ENCODE measurements around the gene DPAGT1.
A peak's percentile ranks its signal among the peaks of the same experiment; 100 is the strongest.

Gene DPAGT1

DNA sequence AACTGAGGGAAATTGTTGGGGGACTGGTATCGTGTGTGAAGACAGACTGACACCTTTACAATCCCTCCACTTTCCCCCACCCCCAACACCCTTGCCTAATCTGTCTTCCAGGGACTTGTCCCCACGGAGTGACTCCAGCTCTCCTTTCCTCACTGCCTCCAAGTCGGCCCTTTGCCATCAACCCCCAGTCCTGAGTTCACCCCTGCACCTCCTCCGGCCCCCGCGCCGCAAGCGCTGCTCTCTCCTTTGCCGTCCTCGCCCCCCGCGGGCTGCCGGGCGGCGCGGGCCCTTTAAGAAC is 47.0 kb upstream of the DPAGT1 start (continued):
- TF ChIP-seq ZSCAN5A (tag by site-specific recombination; IDR thresholded peaks at IDR 0.05) (no peak), ZNF423 (tag by site-specific recombination; IDR thresholded peaks at IDR 0.05) (no peak), ZNF311 (tag by site-specific recombination; IDR thresholded peaks at IDR 0.05; ENCODE audit: borderline replicate concordance) (no peak), ZNF701 (tag by site-specific recombination; IDR thresholded peaks at IDR 0.05) (no peak), ZNF335 (tag by site-specific recombination; conservative IDR thresholded peaks at IDR 0.05) (no peak), ZFHX2 (tag by site-specific recombination; conservative IDR thresholded peaks at IDR 0.05) (peak; percentile 23; the same call in 1 of the 2 replicates), KLF17 (tag by site-specific recombination; IDR thresholded peaks at IDR 0.05) (peak; percentile 10; the same call in 1 of the 2 replicates), ZNF174 (tag by site-specific recombination; IDR thresholded peaks at IDR 0.05) (no peak), EGR2 (tag by site-specific recombination; IDR thresholded peaks at IDR 0.05; ENCODE audit: low read depth) (peak; percentile 30; the same call in 1 of the 2 replicates), ZNF510 (tag by site-specific recombination; IDR thresholded peaks at IDR 0.05; ENCODE audit: insufficient replicate concordance) (no peak), ZIC2 (tag by site-specific recombination; IDR thresholded peaks at IDR 0.05) (peak; percentile 42), ZNF585B (tag by site-specific recombination; IDR thresholded peaks at IDR 0.05) (no peak), ZBTB26 (tag by site-specific recombination; optimal IDR thresholded peaks at IDR 0.05) (peak; percentile 76), ZNF112 (tag by site-specific recombination; IDR thresholded peaks at IDR 0.05) (no peak), ZNF248 (tag by site-specific recombination; IDR thresholded peaks at IDR 0.05) (no peak), ZNF138 (tag by site-specific recombination; IDR thresholded peaks at IDR 0.05; ENCODE audit: borderline replicate concordance) (no peak), ZBTB7A (tag by site-specific recombination; IDR thresholded peaks at IDR 0.05; ENCODE audit: low read depth) (no peak), ZNF488 (tag by site-specific recombination; IDR thresholded peaks at IDR 0.05) (no peak), ZNF155 (tag by site-specific recombination; IDR thresholded peaks at IDR 0.05) (no peak)
- TF ChIP-seq, protein P1, sequence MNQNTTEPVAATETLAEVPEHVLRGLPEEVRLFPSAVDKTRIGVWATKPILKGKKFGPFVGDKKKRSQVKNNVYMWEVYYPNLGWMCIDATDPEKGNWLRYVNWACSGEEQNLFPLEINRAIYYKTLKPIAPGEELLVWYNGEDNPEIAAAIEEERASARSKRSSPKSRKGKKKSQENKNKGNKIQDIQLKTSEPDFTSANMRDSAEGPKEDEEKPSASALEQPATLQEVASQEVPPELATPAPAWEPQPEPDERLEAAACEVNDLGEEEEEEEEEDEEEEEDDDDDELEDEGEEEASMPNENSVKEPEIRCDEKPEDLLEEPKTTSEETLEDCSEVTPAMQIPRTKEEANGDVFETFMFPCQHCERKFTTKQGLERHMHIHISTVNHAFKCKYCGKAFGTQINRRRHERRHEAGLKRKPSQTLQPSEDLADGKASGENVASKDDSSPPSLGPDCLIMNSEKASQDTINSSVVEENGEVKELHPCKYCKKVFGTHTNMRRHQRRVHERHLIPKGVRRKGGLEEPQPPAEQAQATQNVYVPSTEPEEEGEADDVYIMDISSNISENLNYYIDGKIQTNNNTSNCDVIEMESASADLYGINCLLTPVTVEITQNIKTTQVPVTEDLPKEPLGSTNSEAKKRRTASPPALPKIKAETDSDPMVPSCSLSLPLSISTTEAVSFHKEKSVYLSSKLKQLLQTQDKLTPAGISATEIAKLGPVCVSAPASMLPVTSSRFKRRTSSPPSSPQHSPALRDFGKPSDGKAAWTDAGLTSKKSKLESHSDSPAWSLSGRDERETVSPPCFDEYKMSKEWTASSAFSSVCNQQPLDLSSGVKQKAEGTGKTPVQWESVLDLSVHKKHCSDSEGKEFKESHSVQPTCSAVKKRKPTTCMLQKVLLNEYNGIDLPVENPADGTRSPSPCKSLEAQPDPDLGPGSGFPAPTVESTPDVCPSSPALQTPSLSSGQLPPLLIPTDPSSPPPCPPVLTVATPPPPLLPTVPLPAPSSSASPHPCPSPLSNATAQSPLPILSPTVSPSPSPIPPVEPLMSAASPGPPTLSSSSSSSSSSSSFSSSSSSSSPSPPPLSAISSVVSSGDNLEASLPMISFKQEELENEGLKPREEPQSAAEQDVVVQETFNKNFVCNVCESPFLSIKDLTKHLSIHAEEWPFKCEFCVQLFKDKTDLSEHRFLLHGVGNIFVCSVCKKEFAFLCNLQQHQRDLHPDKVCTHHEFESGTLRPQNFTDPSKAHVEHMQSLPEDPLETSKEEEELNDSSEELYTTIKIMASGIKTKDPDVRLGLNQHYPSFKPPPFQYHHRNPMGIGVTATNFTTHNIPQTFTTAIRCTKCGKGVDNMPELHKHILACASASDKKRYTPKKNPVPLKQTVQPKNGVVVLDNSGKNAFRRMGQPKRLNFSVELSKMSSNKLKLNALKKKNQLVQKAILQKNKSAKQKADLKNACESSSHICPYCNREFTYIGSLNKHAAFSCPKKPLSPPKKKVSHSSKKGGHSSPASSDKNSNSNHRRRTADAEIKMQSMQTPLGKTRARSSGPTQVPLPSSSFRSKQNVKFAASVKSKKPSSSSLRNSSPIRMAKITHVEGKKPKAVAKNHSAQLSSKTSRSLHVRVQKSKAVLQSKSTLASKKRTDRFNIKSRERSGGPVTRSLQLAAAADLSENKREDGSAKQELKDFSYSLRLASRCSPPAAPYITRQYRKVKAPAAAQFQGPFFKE (tag by site-specific recombination; IDR thresholded peaks at IDR 0.05; ENCODE audit: borderline replicate concordance), result no peak
- TF ChIP-seq, protein P2, sequence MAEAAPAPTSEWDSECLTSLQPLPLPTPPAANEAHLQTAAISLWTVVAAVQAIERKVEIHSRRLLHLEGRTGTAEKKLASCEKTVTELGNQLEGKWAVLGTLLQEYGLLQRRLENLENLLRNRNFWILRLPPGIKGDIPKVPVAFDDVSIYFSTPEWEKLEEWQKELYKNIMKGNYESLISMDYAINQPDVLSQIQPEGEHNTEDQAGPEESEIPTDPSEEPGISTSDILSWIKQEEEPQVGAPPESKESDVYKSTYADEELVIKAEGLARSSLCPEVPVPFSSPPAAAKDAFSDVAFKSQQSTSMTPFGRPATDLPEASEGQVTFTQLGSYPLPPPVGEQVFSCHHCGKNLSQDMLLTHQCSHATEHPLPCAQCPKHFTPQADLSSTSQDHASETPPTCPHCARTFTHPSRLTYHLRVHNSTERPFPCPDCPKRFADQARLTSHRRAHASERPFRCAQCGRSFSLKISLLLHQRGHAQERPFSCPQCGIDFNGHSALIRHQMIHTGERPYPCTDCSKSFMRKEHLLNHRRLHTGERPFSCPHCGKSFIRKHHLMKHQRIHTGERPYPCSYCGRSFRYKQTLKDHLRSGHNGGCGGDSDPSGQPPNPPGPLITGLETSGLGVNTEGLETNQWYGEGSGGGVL (tag by site-specific recombination; IDR thresholded peaks at IDR 0.05), result peak; percentile 52
- TF ChIP-seq, protein P3, sequence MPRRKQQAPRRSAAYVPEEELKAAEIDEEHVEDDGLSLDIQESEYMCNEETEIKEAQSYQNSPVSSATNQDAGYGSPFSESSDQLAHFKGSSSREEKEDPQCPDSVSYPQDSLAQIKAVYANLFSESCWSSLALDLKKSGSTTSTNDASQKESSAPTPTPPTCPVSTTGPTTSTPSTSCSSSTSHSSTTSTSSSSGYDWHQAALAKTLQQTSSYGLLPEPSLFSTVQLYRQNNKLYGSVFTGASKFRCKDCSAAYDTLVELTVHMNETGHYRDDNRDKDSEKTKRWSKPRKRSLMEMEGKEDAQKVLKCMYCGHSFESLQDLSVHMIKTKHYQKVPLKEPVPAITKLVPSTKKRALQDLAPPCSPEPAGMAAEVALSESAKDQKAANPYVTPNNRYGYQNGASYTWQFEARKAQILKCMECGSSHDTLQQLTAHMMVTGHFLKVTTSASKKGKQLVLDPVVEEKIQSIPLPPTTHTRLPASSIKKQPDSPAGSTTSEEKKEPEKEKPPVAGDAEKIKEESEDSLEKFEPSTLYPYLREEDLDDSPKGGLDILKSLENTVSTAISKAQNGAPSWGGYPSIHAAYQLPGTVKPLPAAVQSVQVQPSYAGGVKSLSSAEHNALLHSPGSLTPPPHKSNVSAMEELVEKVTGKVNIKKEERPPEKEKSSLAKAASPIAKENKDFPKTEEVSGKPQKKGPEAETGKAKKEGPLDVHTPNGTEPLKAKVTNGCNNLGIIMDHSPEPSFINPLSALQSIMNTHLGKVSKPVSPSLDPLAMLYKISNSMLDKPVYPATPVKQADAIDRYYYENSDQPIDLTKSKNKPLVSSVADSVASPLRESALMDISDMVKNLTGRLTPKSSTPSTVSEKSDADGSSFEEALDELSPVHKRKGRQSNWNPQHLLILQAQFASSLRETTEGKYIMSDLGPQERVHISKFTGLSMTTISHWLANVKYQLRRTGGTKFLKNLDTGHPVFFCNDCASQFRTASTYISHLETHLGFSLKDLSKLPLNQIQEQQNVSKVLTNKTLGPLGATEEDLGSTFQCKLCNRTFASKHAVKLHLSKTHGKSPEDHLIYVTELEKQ (tag by site-specific recombination; IDR thresholded peaks at IDR 0.05; ENCODE audit: borderline replicate concordance), result no peak
- TF ChIP-seq, protein P4, sequence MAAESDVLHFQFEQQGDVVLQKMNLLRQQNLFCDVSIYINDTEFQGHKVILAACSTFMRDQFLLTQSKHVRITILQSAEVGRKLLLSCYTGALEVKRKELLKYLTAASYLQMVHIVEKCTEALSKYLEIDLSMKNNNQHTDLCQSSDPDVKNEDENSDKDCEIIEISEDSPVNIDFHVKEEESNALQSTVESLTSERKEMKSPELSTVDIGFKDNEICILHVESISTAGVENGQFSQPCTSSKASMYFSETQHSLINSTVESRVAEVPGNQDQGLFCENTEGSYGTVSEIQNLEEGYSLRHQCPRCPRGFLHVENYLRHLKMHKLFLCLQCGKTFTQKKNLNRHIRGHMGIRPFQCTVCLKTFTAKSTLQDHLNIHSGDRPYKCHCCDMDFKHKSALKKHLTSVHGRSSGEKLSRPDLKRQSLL (tag by site-specific recombination; IDR thresholded peaks at IDR 0.05), result no peak
